Stomach smooth muscle (tissue), 2 donors: Measurements from ENCODE around the gene SPRR2D.
"Not testable (repeated sequence)": the region's sequence is repeated elsewhere in the genome, so short reads cannot be mapped to it uniquely, and the experiment has no call there.

Experiments
- H3K27ac ChIP-seq: one replicate; pipeline ENCODE4 v1.7.0; 2013; ENCODE audit warnings: mild to moderate bottlenecking, low read length, inconsistent platforms
- H3K27me3 ChIP-seq, 2 donors: one replicate each; pipeline ENCODE4 v1.7.0; 2013; ENCODE audit warnings: low read length in 2 of 2; ENCODE audit not compliant: insufficient read depth in 2 of 2, control insufficient read depth in 1 of 2
- H3K36me3 ChIP-seq, 2 donors: one replicate each; pipeline ENCODE4 v1.7.0; 2013; ENCODE audit warnings: low read length in 2 of 2; ENCODE audit not compliant: control insufficient read depth in 2 of 2, insufficient read depth in 2 of 2
- H3K4me1 ChIP-seq: one replicate; pipeline ENCODE4 v1.7.0; 2013; ENCODE audit warnings: low read length; ENCODE audit not compliant: control insufficient read depth, insufficient read depth
- H3K4me3 ChIP-seq, 2 donors: one replicate each; pipeline ENCODE4 v1.7.0; 2013; ENCODE audit warnings: low read length in 2 of 2
- H3K9ac ChIP-seq, 2 donors: one replicate each; pipeline ENCODE4 v1.7.0; 2013; ENCODE audit warnings: low read length in 2 of 2, mild to moderate bottlenecking in 1 of 2
- H3K9me3 ChIP-seq, 2 donors: one replicate each; pipeline ENCODE4 v1.7.0; 2013; ENCODE audit warnings: low read length in 2 of 2; ENCODE audit not compliant: control insufficient read depth in 2 of 2
- donor health status: healthy.
- donor health status: Pancreatic carcinoma.

The SPRR2D gene

DNA sequence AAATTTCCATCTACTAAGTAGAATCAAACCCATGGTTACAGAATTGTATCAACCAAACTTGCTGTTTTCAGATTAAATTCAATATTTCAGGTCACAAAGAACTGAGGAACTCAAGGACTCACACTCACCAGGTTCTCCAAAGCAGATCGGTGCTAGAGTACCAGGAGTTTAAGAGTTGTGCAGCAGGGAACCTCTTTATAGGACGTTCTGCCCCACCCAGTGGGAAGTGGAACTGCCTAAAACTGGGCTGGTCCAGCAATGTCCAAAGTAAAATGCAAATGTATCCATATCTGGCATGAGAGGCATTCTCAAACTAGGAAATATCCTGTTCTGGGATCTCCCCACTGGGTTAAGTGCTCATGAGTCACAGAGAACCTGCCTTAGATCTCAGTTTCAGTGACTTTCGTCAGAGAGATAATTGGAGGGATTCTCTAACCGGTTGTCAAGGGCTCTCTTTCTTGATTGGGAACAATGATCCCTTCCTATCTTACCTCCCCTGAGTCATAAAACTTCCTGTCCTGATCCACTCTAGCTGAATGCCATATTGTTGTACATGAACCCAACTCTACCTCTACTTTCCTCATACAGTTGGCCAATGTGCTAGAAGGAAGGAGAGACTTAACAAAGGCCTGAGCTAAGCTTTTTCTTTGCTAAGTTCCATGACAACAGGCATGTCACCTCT is at the start of gene SPRR2D:
Gene SPRR2D (minus strand): TSS at position 171 of the 682 bp plus-strand sequence. CDS start 774 bp downstream, outside the sequence.
- Histone ChIP-seq H3K27ac (no peak within 1 kb of the TSS), H3K4me1 (no peaks in the 10 kb centered on the region), H3K27me3 (no peaks in the 10 kb centered on the region), H3K9ac (no peak within 1 kb of the TSS), H3K4me3 (no peak within 1 kb of the TSS), H3K9me3 (no peaks in the 10 kb centered on the region), H3K36me3 (no peaks in the 10 kb centered on the region)

DNA sequence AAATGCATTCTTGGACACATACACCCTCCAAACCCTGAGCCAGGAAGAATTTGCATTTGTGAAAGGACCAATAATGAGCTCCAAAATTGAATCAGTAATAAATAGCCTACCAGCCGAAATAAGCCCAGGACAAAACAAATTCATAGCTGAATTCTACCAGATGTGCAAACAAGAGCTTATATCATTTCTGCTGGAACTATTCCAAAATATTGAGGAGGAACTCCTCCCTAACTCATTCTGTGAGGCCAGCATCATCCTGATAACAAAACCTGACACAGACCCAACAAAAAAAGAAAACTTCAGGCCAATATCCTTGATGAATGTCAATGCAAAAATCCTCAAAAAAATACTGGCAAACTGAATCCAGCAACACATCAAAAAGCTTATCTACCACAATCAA is 46.7 kb upstream of the SPRR2D start:
- no peaks in the 10 kb centered on the region for H3K4me1 ChIP-seq
- H3K4me3 ChIP-seq = no peak overlapping the region
- H3K9ac ChIP-seq = no peak overlapping the region
- H3K27ac ChIP-seq = no peak overlapping the region
- H3K9me3 ChIP-seq = no peaks in the 10 kb centered on the region
- no peaks in the 10 kb centered on the region for H3K27me3 ChIP-seq
- H3K36me3 ChIP-seq = no peaks in the 10 kb centered on the region

DNA sequence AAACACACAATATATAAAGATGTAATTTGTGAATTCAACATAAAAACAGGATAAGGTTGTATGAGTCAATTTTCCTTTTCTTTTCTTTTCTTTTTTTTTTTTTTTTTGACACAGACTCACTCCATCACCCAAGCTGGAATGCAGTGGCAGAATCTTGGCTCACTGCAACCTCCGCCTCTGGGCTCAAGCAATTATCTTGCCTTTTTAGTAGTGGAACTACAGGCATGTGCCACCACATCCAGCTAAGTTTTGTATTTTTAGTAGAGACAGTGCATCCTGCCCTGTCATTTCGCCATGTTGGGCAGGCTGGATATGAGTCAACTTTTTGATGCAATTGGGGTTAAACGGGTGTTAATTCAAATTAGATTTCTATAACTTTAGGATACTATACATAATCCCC is 40.8 kb upstream of the SPRR2D start:
- Histone ChIP-seq H3K36me3 (no peaks in the 10 kb centered on the region), H3K27me3 (no peaks in the 10 kb centered on the region), H3K27ac (no peak overlapping the region), H3K4me3 (no peak overlapping the region), H3K4me1 (no peaks in the 10 kb centered on the region), H3K9ac (no peak overlapping the region), H3K9me3 (no peaks in the 10 kb centered on the region)

DNA sequence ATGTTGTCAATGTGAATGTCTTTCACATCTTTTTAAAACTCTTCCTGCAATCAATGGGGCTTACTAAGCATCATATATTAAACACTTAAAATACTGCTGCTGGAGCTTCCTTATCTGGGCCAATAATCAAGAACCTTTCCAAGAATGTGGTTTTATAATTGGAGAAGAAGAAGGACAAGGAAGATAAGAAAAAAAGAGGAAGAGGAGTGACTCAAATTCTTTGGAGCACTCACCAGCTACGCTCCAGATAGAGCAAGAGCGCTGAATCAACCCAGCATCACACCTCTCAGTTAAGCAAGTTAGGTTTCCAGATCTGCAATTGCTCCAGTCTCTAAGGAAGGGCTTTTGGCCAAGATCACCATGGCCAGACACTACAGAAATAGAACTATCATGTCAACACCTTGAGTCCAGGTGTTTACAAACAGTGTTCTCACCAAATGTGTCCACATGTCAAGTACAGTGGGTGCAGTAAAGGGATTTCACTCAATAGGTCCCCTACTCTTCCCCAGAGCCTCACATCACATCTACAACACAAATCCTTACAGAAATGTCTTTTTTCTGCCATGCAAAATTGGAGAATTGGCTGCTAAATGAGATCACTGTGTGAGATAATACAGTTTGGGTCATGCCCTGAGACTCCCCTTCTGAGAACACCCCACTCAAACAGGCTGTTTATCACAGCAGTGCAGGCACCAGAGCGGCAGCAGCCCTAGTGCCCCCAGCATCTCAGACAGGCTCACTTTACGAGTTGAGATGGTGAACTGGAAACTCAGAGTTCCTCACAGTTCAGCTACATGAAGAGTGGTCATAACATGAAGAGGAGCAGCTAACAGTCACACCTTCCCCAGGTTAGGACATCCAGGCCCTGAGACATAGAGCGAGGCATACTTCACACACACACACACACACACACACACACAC is 32.1 kb upstream of the SPRR2D start:
- H3K4me3 ChIP-seq = no peak overlapping the region
- no peak overlapping the region for H3K9ac ChIP-seq
- no peak overlapping the region for H3K27ac ChIP-seq
- no peaks in the 10 kb centered on the region for H3K36me3 ChIP-seq
- H3K9me3 ChIP-seq = no peaks in the 10 kb centered on the region
- H3K4me1 ChIP-seq = no peaks in the 10 kb centered on the region
- H3K27me3 ChIP-seq = no peaks in the 10 kb centered on the region

DNA sequence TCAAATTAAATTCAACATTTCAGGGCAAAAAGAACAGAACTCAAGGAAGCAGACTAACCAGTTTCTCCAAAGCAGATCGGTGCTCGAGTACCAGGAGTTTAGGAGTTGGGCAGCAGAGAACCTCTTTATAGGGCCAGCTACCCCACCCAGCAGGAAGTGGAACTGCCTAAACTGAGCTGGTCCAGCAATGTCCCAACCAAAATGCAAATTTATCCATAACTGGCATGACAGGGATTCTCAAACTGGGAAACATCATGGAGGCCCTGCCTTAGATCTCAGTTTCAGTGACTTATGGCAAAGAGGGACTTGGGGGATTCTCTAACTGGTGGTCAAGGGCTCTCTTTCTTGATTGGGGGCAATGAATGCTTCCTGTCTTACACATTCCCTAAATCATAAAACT is 30.6 kb upstream of the SPRR2D start, which contains the start of gene SPRR2B:
Gene SPRR2B (minus strand): TSS at position 101 of the 400 bp plus-strand sequence. CDS start 772 bp downstream, outside the sequence.
- no peaks in the 10 kb centered on the region for H3K9me3 ChIP-seq
- H3K9ac ChIP-seq = no peak within 1 kb of the TSS
- no peak within 1 kb of the TSS for H3K27ac ChIP-seq
- H3K27me3 ChIP-seq = no peaks in the 10 kb centered on the region
- no peak within 1 kb of the TSS for H3K4me3 ChIP-seq
- no peaks in the 10 kb centered on the region for H3K4me1 ChIP-seq
- H3K36me3 ChIP-seq = no peaks in the 10 kb centered on the region

DNA sequence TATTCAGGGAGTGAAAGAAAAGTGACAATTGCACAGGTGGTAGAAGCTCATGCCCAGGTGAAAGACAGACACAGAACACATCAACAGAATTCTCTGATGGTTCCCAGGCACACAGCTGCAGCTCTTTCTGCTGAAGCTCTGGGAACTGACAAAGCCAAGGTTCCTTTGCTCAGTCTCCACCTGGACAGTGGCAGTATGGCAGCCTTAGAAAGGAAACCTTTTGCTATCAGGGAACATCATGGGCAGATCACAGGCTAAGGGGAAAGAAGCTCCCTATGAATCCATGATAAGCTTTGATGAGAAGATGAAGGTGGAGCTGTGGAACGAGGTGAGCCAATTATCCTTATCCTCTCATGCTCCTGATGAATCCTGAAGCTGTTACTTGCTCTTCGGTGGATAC is 29.3 kb upstream of the SPRR2D start:
- no peak overlapping the region for H3K9ac ChIP-seq
- no peaks in the 10 kb centered on the region for H3K4me1 ChIP-seq
- no peak overlapping the region for H3K27ac ChIP-seq
- H3K36me3 ChIP-seq = no peaks in the 10 kb centered on the region
- H3K9me3 ChIP-seq = no peaks in the 10 kb centered on the region
- H3K27me3 ChIP-seq = no peaks in the 10 kb centered on the region
- H3K4me3 ChIP-seq = no peak overlapping the region

DNA sequence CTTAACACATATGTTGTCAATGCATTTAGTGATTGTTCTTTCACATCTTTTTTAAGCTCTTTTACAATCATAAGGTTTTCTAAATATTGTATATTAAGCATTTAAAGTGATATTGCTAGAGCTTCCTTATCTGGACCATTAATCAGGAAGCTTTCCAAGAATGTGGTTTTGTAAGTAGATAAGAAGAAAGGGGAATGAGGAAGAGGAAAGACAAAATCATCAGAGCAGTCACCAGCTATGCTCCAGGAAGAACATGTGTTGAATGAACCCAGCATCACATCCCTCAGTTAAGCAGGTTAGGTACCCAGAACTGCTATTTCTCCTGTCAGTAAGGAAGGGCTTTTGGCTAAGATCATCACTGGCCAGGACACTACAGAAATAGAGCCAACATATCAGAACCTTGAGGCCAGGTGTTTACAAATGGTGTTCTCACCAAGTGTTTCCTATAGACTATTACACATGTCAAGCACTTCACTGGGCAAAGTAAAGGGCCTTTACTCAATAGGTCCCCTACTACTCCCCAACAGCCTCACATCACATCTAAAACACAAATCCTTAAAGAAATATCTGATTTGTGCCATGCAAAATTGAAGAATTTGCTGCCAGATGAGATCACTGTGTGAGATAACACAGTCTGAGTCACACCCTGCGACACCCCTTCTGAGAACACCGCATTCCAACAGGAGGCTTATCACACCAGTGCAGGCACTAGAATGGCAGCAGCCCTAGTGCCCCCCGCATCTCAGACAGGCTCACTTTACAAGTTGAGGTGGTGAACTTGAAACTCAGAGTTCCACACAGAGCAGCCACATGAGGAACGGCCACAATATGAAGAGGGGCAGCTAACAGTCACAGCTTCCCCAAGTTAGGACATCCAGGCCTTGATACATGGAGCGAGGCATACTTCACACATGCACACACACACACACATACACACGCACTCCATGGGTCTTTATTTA is 18.2 kb upstream of the SPRR2D start:
- Histone ChIP-seq H3K4me1 (no peaks in the 10 kb centered on the region), H3K4me3 (no peak overlapping the region), H3K9ac (no peak overlapping the region), H3K27ac (no peak overlapping the region), H3K9me3 (no peaks in the 10 kb centered on the region), H3K36me3 (no peaks in the 10 kb centered on the region), H3K27me3 (no peaks in the 10 kb centered on the region)

DNA sequence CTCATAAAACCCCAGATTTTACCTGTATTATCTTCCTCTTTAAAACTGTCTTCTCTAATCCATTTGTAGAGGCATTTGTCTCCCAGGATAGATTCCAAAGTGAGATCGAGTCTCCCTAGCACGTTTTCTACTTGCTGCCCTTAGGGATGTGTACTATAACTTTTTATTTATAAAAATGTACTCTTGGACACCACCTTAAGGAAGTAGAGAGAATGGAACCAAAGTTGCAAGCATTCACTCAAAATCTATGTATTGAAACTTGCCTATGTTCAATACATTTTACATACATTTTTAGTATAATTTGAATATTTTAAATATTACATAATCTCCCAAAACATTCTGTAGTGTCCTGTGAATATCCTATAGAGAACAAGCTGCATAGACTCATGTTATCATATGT is 17.2 kb upstream of the SPRR2D start:
- Histone ChIP-seq H3K27me3 (no peaks in the 10 kb centered on the region), H3K4me3 (no peak overlapping the region), H3K27ac (no peak overlapping the region), H3K4me1 (no peaks in the 10 kb centered on the region), H3K9ac (no peak overlapping the region), H3K9me3 (no peaks in the 10 kb centered on the region), H3K36me3 (no peaks in the 10 kb centered on the region)

DNA sequence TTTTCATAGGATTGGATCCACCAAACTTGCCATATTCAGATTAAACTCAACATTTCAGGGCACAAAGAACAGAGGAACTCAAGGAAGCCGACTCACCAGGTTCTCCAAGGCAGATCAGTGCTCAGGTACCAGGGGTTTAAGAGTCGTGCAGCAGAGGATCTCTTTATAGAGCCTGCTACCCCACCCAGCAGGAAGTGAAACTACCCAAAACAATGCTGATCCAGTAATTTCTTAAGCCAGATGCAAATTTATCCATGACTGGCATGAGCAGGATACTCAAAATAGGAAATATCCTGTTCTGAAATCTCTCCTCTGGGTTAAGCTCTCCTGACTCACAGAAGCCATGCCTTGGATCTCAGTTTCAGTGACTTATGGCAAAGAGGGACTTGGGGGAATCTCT is 16.5 kb upstream of the SPRR2D start, which contains the start of gene SPRR2A:
Gene SPRR2A (minus strand): TSS at position 138 of the 400 bp plus-strand sequence. CDS start 777 bp downstream, outside the sequence.
- no peaks in the 10 kb centered on the region for H3K27me3 ChIP-seq
- no peaks in the 10 kb centered on the region for H3K9me3 ChIP-seq
- H3K27ac ChIP-seq = no peak within 1 kb of the TSS
- no peaks in the 10 kb centered on the region for H3K4me1 ChIP-seq
- H3K4me3 ChIP-seq = no peak within 1 kb of the TSS
- H3K9ac ChIP-seq = no peak within 1 kb of the TSS
- no peaks in the 10 kb centered on the region for H3K36me3 ChIP-seq

DNA sequence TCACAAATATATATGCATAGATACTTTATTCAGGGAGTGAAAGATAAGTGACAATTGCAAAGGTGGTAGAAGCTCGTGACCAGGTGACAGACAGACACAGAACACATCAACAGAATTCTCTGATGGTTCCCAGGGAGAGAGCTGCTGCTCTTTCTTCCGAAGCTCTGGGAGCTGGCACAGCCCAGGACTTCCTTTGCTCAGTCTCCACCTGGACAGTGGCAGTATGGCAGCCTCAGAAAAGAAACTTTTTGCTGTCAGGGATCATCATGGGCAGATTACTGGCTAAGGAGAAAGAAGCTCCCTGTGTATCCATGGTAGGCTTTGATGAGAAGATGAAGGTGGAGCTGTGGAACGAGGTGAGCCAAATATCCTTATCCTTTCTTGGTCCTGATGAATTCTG is 15.2 kb upstream of the SPRR2D start:
- not testable (repeated sequence) for H3K27me3 ChIP-seq, H3K4me3 ChIP-seq, H3K36me3 ChIP-seq, H3K27ac ChIP-seq, H3K4me1 ChIP-seq, H3K9me3 ChIP-seq, H3K9ac ChIP-seq
